Activated CD4-positive, alpha-beta T cell treated with anti-CD3 and anti-CD28 coated beads, Interleukin-2, Interleukin-4, amounts not matched to agents 100 ng/mL and 50 ng/mL, durations not matched to agents 16 hours and 8 hours (primary cell): ENCODE data around the gene DPPA4.
"Not testable (repeated sequence)": the region's sequence is repeated elsewhere in the genome, so short reads cannot be mapped to it uniquely, and the experiment has no call there.

Experiments used
- DNase-seq: peaks from one replicate; pipeline ENCODE4 v3.0.0-alpha.2; 2020; ENCODE audit warnings: low spot score

The DPPA4 gene, protein sequence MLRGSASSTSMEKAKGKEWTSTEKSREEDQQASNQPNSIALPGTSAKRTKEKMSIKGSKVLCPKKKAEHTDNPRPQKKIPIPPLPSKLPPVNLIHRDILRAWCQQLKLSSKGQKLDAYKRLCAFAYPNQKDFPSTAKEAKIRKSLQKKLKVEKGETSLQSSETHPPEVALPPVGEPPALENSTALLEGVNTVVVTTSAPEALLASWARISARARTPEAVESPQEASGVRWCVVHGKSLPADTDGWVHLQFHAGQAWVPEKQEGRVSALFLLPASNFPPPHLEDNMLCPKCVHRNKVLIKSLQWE

DNA sequence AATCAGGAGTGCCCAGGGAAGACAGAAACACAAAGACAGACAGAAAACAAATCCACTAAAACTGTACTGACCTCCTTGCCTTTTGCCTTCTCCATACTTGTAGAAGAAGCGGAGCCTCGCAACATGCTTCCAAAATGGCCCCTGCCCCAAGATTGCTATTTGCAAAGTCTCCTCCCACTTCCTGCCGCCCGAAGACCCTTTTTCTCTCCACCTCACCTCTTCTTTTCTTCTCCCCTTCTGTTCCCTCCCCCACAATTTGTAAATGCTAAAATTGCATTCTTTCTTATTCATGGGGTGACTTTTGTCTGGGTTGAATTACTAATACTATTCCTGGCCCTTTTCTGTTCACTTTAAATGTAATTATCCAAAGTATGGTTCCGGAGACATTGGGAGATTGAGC is at the start of gene DPPA4:
TSS of gene DPPA4 (minus strand) at position 154 of the 400 bp plus-strand sequence. CDS start at position 125, 29 bp downstream.
- DNase-seq, result no peak

DNA sequence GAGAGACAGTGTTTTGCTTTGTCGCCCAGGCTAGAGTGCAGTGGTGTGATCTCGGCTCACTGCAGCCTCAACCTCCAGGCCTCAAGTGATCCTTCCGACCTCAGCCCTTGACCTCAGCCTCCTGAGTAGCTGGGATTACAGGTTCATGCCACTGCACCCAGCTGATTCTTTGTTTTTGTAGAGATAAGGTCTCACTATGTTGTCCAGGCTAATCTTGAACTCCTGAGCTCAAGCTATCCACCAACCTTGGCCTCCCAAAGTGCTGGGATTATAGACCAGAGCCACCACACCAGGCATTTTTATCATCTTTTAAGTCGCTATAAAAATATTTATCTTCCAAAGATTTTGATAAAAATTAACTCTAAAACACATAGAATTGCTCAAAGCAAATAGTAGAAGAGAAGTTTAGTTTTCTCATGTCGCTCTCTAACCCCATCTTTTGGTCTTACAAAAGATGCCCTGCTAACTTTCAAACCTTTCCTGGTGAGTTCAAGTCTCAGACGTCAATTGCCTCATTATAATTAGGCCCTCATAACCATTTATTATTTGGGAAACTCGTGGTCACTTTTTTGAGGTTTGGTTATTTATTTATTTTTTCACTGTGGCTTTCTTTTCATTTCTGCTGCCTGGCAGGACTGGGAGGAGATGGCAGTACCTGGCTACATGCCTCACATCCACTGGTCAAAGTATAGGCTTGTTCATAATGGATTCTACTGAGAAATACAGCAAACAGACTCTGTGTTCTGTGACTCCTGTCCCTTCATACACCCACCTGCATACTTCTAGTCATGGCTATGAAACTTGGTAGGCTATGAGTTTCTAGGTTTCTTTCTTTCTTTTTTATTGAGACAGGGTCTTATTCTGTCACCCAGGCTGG is 48.3 kb upstream of the DPPA4 start:
- no peak for DNase-seq

DNA sequence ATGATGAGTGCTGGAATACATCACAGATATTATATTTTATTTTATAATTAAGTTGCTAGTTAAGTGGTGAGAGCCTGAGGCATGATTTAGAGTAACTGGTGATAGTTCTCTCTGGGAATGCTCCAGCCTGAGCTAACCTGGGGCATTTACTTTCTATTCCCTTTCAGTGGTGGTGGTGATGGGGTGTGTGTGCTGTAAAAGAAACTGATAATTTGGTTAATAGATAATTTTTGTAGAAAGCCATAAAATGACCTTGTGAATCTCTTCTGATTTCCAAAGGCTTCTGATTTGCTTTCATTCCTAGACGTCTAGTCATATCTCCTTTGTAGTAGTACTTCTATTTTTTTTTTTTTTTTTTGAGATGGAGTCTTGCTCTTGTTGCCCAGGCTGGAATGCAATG is 46.8 kb upstream of the DPPA4 start:
- no peak for DNase-seq

DNA sequence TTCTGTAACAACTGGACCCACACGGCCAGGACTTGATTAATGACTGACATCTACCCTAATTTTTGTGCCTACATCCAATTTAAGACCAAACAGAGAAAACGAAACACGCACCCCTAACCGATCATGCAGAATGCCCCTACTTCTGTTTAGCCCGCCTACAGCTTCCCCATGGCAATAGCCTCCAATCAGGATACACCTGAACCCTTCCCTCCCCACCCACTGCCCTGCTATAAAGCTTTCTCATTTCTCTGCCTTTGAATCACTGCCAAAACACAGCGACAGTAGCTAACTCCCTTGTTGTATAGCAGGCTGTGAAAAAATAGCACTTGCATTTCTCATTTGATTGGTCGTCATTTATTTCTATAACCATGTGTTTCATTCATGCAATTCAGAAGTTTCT is 45.2 kb upstream of the DPPA4 start:
- no peak for DNase-seq

DNA sequence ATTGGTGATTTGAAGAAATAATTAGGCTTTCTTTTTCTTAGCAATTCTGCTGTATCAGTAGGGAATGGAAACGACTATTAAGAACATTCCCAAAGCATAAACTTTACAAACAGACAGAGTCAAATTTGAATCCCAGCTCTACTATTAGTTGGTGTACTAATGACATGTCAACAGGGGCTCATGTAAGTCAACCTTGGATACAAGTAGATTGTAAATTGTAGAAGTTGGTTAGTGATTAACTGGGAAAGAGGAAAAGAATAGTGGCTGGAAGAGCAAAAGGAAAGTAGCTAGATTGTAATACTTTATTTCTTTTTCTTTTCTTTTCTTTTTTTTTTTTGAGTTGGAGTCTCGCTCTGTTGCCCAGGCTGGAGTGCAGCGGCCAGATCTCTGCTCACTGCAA is 38.6 kb upstream of the DPPA4 start:
- no peak for DNase-seq

DNA sequence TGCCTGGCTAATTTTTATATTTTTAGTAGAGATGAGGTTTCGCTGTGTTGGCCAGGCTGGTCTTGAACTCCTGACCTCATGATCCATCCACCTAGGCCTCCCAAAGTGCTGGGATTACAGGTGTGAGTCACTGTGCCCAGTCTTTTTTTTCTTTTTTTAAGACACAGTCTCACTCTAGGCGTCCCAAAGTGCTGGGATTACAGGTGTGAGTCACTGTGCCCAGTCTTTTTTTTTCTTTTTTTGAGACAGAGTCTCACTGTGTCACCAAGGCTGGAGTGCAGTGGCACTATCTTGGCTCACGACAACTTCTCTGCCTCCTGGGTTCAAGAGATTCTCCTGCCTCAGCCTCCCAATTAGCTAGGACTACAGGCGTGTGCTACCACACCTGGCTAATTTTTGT is 37.1 kb upstream of the DPPA4 start:
- not testable (repeated sequence) for DNase-seq

DNA sequence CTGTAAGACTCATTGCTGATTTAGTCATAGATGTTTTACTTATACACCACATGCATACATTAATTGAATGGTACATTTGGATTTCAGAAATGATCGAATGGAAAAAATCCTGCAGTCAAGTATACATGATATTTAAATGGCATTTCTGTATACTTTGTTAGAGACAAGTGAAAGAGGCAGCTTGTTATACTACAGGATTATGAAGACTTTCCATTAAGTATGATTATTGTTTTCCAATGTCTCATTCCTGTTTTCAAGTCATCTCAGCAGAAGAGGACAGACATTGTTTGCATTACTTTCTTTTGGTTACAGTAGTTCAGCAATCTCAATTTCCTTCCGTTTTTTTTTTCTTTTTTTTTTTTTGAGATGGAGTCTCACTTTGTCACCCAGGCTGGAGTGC is 36.6 kb upstream of the DPPA4 start:
- DNase-seq, result no peak

DNA sequence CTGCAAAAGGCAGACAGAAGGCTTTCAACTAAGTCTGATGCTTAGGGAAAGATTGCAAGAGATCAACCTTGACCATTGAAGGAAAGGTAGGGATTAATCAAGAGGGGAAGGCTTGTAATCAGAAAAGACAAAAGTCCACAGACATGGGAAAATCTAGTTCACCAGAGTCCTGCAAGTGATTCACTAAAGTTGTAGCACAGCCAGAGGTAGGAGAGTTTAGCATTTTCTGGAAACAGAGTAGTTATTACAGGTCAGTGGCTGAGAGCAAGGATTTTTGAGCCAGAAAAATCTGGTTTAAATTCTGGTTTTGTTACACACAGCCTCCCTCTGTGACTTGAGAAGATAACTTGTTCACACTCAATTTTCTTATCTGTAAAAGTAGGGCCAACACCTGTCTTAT is 35.3 kb upstream of the DPPA4 start:
- DNase-seq, result no peak

DNA sequence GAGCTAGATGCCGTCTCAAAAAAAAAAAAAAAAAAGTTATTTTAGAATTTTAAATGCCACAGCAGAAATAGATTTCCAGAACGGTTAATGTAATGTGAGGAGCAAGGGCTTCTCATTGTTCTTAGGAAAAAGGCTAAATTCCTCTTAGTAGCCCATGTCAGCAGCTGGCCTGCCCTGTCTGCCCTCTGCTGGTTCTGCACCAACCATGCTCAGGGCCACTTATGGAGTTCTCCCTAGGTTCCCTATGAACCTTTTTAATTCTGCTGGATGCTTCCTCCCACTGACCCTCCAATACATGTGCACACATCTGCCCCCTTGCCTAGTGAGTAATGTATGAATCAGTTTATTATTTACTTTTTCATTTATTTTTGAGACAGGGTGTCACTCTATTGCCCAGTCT is 32.2 kb upstream of the DPPA4 start:
- DNase-seq, result no peak

DNA sequence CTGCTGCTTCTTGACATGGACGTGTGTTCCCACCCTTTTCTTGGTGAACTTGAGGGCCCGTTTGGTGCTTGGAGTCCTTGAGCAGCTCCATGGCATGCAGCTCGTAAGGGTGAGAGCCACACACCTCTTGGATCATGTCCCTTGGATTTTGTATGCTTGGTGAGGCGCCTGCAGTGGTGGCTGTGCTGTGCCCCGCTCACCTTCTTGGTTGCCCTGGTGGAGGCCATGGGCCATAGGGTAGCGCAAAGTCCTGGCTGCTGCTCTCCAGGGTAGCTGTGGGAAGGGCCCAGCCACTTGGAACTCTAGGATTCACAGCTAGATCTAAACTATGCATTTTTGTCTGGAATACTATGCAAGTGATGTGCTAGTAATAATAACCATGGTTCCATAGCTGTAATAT is 26.7 kb upstream of the DPPA4 start:
- DNase-seq, result no peak

DNA sequence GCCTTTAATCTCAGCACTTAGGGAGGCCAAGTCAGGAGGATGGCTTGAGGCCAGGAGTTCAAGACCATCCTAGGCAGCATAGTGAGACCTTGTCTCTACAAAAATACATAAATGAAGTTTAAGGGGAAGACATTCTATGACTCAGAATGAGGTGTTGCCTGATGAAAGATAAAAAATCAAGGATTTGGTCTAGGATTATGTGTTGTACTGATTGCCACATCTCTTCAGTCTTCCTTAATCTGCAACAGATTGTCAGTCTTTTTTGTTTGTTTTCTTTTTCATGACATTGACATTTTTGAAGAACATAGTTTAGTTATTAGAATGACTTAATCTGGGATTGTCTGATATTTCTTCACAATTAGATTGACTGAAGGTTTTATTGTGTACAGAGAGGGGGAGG is 26.3 kb upstream of the DPPA4 start:
- DNase-seq, result no peak

DNA sequence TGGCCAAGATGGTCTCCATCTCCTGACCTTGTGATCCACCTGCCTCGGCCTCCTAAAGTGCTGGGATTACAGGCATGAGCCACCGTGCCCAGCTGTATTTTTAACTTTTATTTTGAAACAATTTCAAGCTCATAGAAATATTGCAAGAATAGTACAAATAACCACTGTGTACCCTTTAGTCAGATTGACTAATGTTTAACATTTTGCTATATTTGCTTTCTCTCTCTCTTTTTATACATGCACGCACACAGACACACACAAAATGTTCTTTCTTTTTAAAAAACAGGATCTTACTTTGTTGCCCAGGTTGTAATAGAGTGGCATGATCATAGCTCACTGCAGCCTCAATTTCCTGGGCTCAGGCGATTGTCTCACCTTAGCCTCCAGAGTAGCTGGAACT is 25.5 kb upstream of the DPPA4 start:
- no peak for DNase-seq

DNA sequence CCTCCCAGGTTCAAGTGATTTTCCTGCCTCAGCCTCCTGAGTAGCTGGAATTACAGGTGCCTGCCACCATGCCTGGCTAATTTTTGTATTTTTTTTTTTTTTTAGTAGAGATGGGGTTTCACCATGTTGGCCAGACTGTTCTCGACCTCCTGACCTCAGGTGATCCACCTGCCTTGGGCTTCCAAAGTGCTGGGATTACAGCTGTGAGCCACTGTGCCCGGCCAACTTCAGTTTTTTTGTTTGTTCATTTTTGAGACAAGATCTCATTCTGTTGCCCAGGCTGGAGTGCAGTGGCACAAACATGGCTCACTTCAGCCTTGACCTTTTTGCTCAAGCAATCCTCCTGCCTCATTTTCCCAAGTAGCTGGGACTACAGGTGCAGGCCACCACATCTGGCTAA is 21.5 kb upstream of the DPPA4 start:
- DNase-seq, result not testable (repeated sequence)

DNA sequence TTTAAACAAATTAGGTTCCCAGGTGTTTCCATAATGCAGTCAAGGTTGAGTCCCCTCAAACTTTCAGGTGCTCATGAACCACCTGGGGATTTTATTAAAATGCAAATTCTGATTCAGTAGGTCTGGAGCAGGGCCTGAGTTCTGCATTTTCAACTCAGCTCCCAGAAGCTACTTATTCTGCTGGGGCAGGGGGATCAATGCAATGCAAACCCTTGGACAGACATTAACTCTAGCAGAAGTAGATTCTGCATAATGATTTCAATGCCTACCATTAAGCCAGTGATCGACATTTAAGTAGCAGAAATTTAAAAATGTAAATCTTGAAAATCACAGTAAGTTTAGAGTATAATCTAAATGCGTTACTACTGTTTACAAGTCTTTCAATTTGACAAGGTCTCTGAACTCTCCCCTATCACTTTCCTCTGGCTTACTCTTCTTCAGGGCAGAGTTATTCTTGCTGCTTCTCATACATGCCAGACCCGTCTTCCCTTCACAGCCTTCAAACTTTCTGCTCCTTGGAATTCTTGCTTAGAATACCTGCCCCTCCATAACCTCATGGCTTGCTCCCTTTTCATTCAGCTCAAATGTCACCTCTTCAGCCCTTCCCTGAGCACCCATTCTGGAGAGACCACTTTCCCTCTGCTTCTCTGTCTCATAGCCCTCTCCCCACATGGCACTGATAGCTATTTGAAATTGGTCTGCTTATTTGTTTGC is 19.3 kb upstream of the DPPA4 start:
- no peak for DNase-seq

DNA sequence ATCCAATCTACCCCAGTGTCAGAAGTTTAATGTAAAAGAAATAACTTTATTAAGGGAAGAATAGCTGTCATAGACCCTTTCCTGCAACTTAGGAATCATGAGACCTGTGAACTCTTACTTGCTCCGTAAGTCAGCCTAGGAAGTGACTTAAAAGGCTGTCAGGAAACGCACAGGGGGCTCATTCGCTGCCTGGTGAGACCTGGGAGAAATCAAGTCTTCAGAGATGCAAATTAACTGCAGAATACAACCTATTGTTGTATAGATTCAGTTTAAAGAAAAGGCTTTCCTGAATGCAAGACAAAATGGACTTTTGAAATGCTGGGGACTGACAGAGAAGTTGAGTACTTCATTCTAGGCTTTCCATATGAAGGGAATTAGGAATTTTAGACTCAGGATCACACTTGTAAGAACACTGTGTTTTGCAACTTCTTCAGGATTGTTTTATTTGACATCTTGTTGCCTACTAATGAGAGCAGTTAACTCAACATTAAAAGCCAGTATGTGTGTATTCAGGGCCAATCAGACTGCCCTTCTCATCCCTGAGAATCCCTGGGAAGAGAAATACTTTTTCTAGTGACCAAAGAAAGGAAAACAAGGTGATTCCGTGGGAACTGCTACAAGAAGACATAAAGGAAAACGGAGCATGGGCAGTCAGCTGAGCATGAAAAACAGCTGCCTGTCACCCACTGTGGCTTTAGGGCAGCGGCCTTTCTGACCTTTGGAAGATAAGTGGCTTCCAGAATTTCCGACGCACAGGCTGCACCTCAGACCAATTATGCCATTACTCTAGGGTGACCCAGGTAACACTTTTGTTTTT is 18.5 kb upstream of the DPPA4 start:
- DNase-seq, result no peak

DNA sequence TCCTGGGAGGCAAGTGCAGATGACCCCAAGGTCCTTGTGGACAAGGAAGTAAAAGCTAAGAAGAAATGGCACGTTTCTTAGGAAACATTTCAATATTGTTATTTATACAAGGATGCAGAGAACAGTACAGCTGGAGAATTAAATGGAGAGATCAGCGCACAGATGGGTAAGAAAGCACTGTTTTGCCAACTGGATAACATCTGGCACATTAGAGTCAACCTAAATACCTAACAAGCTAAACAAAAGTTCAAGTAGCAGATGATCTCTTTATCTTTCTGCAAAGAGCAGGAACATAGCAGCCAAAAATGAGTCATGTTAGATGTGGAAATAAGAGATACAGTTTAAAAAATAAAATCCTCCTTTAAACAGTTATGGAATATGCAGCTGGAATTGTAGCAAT is 15.7 kb upstream of the DPPA4 start:
- DNase-seq, result no peak

DNA sequence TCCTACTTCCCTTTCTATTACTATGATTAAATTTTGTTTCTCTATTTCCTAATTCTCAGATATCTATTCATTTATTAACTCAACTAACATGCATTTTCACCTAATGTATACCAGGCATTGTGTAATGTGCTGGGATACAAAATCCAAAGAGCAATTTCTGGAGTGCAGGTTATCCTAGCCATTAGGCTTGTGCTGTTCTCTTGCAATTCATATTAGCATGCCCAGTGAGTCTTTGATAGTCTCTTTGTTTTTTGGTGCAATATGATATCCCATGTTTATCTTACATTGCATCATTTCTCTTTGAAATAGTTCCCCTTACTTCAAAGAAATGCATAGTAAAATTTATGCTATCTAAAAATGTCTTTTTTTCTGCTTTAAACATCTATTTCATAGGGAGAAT is 13.9 kb upstream of the DPPA4 start:
- no peak for DNase-seq

DNA sequence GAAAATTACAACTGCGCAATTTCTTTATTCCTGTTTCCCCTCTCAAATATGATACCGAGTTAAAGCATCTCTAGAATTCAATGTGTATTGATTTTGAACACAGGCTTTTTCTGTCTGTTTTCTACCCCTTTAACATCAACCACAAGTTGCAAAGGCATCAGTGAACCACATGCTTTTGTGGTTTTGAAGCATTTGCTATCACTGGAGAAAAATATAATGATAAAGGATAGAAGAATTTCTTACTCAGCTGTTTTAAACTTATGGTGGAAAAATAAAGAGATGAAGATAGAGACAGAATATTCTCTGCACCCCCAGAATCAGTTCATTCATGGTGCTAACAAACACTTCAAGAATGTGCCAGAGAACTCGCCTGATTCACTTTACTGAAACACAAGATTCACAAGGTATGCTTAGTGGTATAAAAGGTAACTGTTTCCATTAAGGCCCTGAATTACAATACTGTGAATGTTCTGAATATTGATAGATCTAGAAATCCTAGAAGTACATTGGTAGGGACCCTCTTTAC is 9.5 kb upstream of the DPPA4 start:
- no peak for DNase-seq

DNA sequence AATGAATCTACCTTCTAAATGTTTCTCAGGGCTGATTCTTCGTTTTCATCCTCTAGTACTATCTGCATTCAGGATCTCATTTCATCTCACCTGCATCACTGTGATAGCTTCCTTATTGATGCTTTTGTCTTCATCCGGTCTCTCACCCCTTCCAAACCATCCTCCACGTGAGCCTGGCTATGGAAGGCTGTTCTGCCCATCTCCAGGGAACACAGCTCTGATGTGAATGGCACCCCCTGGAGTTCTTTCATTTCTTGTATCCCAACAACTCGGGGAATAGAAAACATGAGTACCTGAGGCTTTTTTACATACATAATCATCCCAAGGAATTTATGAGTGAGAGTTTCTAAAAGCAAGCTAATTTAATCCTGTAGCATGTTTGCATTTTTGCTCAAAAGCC is 8.8 kb upstream of the DPPA4 start:
- no peak for DNase-seq

DNA sequence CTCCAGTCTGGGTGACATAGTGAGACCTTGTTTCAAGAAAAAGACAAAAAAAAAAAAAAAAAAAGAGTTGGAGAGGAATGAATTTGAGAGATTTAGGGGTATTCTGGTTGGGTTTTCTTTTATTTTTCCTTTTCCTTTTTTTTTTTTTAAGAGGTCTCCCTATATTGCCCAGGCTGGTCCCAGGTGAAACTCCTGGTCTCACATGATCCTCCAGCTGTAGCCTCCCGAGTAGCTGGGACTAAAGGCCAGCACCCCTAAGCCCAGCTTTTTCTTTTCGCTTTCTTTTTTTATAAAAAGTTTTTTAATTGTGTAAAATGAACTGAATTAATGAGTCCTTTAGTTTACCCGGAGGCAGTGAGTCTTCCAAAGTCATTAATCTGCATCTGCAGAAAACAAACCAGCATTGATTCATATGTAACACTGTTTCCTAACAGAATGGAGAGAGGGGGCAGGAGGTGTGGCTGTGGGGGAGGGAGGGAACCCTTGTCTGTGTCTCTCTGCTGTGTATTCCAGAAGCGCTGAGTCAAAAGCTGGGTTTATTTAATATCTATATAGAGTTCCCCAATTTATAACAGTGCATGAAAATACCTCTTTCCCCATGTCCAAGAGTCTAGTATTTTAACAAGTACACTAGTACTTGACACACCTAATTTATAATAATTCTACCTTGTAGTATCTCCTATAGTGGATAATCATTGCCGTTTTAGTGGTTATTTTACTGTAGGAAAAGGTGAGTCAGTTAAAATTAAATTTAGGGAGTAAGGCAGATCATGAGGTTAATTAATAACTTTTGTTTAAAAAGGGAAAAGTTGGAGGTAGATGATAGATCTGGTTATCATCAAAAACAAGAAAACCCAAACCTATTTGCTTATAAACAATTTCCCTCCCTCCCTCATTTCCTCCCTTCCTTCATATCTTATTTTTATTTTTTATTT is 2.6 kb upstream of the DPPA4 start:
- DNase-seq, result no peak

DNA sequence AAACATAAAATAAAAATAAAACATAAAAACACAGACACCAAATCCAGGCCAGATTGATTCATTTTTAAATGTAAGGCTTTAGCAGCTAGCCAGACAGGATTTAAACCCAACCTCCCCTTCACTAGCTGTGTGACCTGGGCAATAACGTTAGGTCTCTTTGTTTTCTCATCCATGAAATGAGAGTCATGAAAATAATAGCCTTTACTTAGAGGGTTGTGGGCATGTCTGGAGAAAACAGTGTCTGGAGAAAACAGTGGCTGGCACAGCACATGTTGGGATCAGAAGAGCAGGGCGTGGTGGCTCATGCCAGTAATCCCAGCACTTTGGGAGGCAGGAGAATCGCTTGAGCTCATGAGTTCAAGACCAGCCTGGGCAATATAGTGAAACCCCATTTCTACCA is 1.9 kb upstream of the DPPA4 start:
- DNase-seq, result no peak
